T follicular helper cell (primary cell): ENCODE results near the gene LSM14B.
"Not testable (repeated sequence)": the region's sequence is repeated elsewhere in the genome, so short reads cannot be mapped to it uniquely, and the experiment has no call there.

Experiments
- DNase-seq: peaks from one replicate; pipeline ENCODE4 v3.0.0-alpha.2; 2020; ENCODE audit warnings: low read depth
- total RNA-seq, 2 experiments: gene quantifications; one replicate each; lab custom pipeline; 2026; lab: John Stamatoyannopoulos, UW

LSM14B gene
- 45.3 to 63.3 reads per million in 2 experiments for total RNA-seq

DNA sequence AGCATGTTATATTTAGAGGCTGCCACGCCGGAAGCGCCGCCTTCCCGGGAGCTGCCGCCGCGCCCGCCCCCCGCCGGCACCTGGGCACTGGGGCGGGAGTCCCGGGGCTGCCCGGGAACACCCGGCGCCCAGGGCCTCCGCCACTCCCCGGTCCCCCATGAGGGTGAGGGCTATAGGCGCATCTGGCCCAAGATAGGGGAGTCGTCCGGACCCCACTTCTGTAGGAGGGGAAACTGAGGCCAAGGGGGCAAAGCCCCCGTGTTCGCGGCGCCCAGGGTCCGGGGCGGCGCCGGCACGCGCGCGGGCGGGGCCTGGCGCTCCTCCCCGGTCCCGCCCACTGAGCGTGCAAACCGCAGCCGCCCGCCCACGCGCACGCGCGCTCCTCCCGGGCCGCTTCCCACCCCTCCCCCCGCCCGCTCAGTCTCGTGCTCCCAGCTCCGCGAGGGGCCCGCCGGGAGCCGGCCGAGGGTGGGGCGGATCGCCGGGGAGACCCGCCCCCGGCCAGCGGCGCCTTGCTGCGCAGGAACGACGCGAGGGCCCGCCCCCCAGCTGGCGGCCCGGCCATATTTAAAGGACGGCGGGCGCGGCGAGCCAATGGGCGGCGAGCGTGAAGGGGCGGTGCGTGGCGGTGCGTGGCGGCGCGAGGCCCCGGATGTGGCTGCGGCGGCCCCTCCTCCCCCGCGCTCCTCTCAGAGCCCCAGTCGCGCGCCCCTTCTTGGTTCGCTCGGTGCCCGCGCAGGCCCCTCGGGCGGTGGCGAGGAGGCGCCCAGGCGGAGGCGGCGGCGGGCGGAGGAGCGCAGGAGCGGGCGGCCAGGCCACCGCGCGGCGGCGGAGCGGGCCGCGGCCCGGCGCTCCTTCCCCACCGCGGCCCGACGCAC is at the start of gene LSM14B:
TSS of gene LSM14B (plus strand) at position 700 of the 878 bp plus-strand sequence. CDS start 192 bp downstream, outside the sequence.
- DNase-seq: peak; percentile 94

GRCh38 chr20:62073323-62073722 is 49.0 kb upstream of the LSM14B start:
- DNase-seq: no peak

- no peak for DNase-seq
Measured at GRCh38 chr20:62079166-62079565, 43.1 kb upstream of the LSM14B start.

GRCh38 chr20:62080249-62080990 is 41.9 kb upstream of the LSM14B start:
- DNase-seq: no peak

DNA sequence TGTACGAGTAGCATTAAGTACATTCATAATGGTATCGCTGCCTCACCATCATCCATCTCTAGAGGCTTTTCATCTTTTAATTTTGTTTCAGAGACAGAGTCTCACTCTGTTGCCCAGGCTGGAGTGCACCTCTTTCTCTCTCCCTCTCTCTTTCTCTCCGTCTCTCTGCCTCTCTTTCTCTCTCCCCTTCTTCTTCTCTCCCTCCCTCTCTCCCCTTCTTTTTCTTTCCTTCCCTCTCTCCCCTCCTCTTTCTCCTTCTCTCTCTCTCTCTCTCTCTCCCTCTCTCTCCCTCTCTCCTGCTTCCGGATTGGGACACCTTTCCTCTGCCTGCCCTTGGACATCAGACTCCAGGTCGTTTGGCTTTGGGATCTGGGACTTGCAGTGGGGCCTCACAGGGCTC is 39.0 kb upstream of the LSM14B start:
- no peak for DNase-seq

DNA sequence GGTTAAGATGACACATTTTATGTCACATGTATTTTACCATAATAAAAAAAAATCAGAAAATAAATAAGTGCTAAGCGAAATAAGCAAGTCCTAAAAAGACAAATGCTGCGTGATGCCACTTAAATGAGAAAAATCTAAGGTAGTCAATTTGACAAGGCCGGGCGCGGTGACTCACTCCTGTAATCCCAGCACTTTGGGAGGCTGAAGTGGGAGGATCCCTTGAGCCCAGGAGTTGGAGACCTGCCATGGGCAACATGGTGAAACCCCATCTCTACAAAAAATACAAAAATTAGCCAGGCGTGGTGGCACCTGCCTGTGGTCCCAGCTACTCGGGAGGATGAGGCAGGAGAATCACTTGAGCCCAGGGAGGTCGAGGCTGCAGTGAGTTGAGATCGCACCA is 38.1 kb upstream of the LSM14B start:
- not testable (repeated sequence) for DNase-seq

DNA sequence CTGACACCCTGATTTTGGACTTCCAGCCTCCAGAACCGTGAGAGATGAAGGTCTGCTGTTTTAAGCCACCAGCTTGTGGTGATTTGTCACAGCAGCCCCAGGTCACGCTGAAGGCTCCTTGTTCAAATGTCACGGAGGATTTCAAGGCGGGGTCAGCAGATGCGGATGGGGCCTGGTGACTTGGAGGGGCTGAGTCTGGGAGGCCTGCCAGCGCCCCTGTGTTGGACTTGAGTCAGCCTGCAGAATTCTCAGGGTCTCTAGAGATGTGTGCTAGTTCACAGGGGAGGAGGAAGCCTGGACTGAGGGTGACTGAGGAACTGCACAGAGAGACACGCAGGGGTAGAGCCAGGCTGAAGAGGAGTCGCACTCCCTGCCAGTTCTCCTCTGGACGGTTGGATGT is 37.1 kb upstream of the LSM14B start:
- no peak for DNase-seq

GRCh38 chr20:62087227-62087626 is 35.0 kb upstream of the LSM14B start:
- DNase-seq: no peak

- no peak for DNase-seq
Measured at GRCh38 chr20:62087632-62088031, 34.6 kb upstream of the LSM14B start.

DNA sequence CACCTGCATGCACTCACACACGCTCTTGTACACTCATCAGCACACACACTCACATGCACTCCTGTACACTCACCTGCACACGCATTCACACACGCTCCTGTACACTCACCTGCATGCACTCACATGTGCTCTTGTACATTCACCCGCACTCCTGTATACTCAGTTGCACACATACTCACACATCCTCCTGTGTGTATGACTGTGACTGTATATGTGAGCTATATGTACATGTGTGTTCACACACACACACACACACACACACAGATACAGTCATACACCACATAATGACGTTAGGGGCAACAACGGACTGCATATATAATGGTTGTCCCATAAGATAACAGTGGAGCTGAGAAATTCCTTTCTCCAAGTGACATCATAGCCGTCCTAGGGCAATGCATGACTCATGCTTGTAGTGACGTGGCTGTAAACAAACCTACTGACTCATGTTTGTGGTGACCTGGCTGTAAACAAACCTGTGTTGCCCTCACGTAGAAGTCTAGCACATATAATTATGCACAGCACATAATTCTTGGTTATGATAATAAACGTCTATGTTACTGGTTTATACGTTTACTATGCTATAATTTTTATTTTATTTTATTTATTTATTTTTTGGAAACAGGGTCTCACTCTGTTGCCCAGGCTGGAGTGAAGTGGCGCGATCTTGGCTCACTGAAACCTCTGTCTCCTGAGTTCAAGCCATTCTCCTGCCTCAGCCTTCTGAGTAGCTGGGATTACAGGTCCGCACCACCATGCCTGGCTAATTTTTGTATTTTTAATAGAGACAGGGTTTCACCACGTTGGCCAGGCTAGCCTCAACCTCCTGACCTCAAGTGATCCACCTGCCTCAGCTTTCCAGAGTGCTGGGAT is 33.8 kb upstream of the LSM14B start:
- no peak for DNase-seq

DNA sequence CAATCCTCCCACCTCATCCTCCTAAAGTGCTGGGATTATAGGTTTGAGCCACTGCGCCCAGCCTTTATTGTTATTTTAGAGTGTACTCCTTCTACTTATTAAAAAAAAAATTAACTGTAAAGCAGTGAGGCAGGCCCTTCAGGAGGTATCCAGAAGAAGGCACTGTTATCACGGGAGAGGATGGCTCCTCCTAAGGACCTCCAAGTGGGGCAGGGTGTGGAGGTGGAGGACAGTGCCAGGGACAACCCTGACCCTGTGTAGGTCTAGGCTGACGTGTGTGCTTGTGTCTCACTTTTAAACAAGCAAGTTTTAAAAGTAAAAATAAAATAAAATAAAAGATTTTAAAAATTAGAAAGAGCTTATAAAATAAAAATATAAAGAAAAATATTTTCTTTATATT is 32.9 kb upstream of the LSM14B start:
- DNase-seq: no peak

GRCh38 chr20:62096421-62097380 is 25.6 kb upstream of the LSM14B start:
- DNase-seq: no peak

GRCh38 chr20:62097881-62098407 is 24.3 kb upstream of the LSM14B start:
- no peak for DNase-seq

DNA sequence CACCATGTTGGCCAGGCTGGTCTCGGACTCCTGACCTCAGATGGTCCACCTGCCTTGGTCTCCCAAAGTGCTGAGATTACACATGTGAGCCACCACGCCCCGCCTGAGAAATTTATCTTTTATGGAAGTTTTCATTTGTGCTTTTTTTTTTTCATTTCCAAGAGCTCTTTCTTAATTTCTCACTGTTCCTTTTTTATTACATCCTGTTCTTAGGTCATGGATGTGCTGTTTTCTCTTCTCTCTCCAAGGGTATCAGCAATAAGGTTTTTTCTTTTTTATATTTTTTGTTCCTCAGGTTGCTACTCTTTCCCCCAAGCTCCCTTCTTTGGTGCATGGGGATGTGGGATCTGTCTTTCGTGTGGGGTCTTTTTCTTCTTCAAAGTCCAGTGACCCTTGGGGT is 21.2 kb upstream of the LSM14B start:
- DNase-seq: no peak

- no peak for DNase-seq
Measured at GRCh38 chr20:62103508-62104233, 18.6 kb upstream of the LSM14B start.

- DNase-seq: no peak
Measured at GRCh38 chr20:62104234-62104789, 18.0 kb upstream of the LSM14B start.

DNA sequence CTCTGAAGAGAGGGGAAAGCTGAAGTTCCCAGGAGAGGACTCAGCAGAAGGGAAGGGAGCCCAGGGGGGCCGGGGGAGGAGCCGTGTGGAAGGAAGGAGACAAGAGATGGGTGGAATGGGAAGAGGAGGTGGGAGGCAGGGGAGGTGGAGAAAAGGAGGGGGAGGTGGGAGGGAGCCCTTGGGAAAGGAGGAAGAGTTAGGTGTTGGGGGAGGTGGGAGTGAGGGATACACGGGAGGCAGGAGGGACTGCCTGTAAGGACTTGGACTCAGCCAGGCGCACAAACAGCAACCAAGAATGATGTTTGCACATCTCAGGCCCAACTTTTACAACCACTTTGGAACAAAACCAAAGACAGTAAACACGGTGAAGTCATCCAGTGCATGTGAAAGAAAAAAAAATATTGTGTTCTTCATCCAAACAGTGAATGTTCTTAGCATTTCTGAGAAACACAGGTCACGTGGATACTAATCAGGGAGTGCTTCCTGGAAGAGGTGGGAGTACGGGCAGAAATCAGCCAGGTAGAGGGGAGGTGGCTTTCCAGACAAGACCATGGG is 17.4 kb upstream of the LSM14B start:
- no peak for DNase-seq

DNA sequence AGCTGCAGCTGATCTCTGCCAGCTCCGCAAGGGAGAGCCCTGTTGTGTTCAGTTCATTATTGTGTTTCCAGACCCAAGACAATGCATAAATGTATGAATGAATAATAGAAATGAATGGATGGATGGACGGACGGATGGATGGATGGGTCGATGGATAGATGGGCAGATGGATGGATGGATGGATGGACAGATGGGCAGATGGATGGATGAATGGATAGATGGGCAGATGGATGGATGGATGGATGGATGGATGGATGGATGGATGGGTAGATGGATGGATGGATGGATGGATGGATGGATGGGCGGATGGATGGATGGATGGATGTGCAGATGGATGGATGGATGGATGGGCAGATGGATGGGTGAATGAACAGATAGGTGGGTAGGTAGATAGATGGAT is 16.7 kb upstream of the LSM14B start:
- DNase-seq: no peak

DNA sequence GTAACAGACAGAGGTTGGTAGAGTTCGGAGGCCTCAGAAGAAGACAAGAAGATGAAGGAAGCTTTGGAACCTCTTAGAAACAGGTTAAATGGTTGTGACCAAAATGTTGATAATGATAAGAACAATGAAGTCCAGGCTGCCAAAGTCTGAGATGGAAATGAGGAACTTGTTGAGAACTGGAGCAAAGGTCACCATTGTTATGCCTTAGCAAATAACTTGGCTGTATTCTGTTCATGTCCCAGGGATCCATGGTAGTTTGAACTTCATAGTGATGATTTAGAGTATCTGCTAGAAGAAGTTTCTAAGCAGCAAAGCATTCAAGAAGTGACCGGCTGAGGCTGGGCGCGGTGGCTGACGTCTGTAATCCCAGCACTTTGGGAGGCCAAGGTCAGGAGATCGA is 11.1 kb upstream of the LSM14B start:
- DNase-seq: no peak
